WTC11 (cell line): ENCODE measurements around the gene DNASE2B. TPM values are rescaled to one million over a fixed set of nuclear protein-coding genes. Genes with fewer than 3 reads are reported as not detected.

Experiments
- ATAC-seq: fragments of 200-7000 bp; cut with Tn5 transposase; 2 replicates; pipeline ENCODE4 v1.10.0; 2021; ENCODE audit warnings: mild to moderate bottlenecking, moderate library complexity
- CTCF ChIA-PET: fragments of 300-600 bp; sonication (Branson Sonifier 250); formaldehyde crosslinking; loops from one replicate; lab custom pipeline; 2021; ENCODE audit warnings: antibody characterized with exemption; lab: Charles Lee
- POLR2A ChIA-PET: fragments of 350-600 bp; sonication (Branson Sonifier 250); formaldehyde crosslinking; loops from one replicate; lab custom pipeline; 2021; ENCODE audit warnings: antibody characterized with exemption; lab: Charles Lee
- DNase-seq: peaks from one replicate; pipeline ENCODE4 v3.0.0; 2021; ENCODE audit warnings: low spot score
- H3K27ac Mint-ChIP-seq: 2 replicates; pipeline ENCODE4 v1.8.0; 2021; ENCODE audit warnings: mixed read lengths
- H3K27me3 Mint-ChIP-seq: 2 replicates; pipeline ENCODE4 v1.8.0; 2021; ENCODE audit warnings: low read depth, mild to moderate bottlenecking, moderate library complexity, mixed read lengths
- H3K36me3 Mint-ChIP-seq: 2 replicates; pipeline ENCODE4 v1.8.0; 2021; ENCODE audit warnings: mixed read lengths
- H3K4me1 Mint-ChIP-seq: 2 replicates; pipeline ENCODE4 v1.8.0; 2022; ENCODE audit warnings: mixed read lengths
- H3K4me3 Mint-ChIP-seq: 2 replicates; pipeline ENCODE4 v1.8.0; 2021; ENCODE audit warnings: mild to moderate bottlenecking, moderate library complexity, mixed read lengths
- H3K9me3 Mint-ChIP-seq: 2 replicates; pipeline ENCODE4 v1.8.0; 2021; ENCODE audit warnings: mixed read lengths
- CREM ChIP-seq: sonication (generic); formaldehyde crosslinking; IDR thresholded peaks from 2 replicates; pipeline ENCODE4 v1.8.1; 2022; ENCODE audit warnings: mild to moderate bottlenecking, missing genetic modification reagents, moderate library complexity
- E2F1 ChIP-seq: sonication (generic); formaldehyde crosslinking; IDR thresholded peaks from 2 replicates; pipeline ENCODE4 v1.8.0; 2022; ENCODE audit warnings: mild to moderate bottlenecking, missing genetic modification reagents
- EMX1 ChIP-seq: fragments of 250-450 bp; sonication (Bioruptor Pico); IDR thresholded peaks from 2 replicates; pipeline ENCODE4 v1.8.0; 2021; ENCODE audit warnings: mild to moderate bottlenecking
- ERG ChIP-seq: fragments of 250-450 bp; sonication (Bioruptor Pico); IDR thresholded peaks from 2 replicates; pipeline ENCODE4 v1.8.0; 2021; ENCODE audit warnings: mild to moderate bottlenecking
- FOXP1 ChIP-seq: sonication (generic); formaldehyde crosslinking; IDR thresholded peaks from 2 replicates; pipeline ENCODE4 v1.8.0; 2022; ENCODE audit warnings: missing genetic modification reagents, mild to moderate bottlenecking, moderate library complexity, borderline replicate concordance
- GABPB1 ChIP-seq: sonication (generic); formaldehyde crosslinking; IDR thresholded peaks from 2 replicates; pipeline ENCODE4 v1.8.1; 2023; ENCODE audit warnings: mild to moderate bottlenecking, missing genetic modification reagents
- GTF2I ChIP-seq: fragments of 250-450 bp; sonication (Bioruptor Pico); conservative IDR thresholded peaks from 2 replicates; pipeline ENCODE4 v1.4.0; 2021; ENCODE audit warnings: mild to moderate bottlenecking
- MXD4 ChIP-seq: fragments of 250-450 bp; sonication (Bioruptor Pico); IDR thresholded peaks from 2 replicates; pipeline ENCODE4 v1.8.0; 2021; ENCODE audit warnings: mild to moderate bottlenecking, moderate library complexity, borderline replicate concordance
- OVOL2 ChIP-seq: fragments of 250-450 bp; sonication (Bioruptor Pico); IDR thresholded peaks from 2 replicates; pipeline ENCODE4 v1.9.0; 2021; ENCODE audit warnings: mild to moderate bottlenecking, borderline replicate concordance
- PRDM15 ChIP-seq: sonication (generic); formaldehyde crosslinking; IDR thresholded peaks from 2 replicates; pipeline ENCODE4 v1.8.0; 2022; ENCODE audit warnings: missing genetic modification reagents
- SP1 ChIP-seq: sonication (generic); formaldehyde crosslinking; conservative IDR thresholded peaks from 2 replicates; pipeline ENCODE4 v1.8.1; 2022; ENCODE audit warnings: missing genetic modification reagents
- STAT6 ChIP-seq: sonication (generic); formaldehyde crosslinking; conservative IDR thresholded peaks from 2 replicates; pipeline ENCODE4 v1.8.1; 2023; ENCODE audit warnings: mild to moderate bottlenecking, low read depth, missing genetic modification reagents, moderate library complexity
- USF1 ChIP-seq: sonication (generic); formaldehyde crosslinking; IDR thresholded peaks from 2 replicates; pipeline ENCODE4 v1.8.0; 2022; ENCODE audit warnings: mild to moderate bottlenecking, missing genetic modification reagents
- ZBTB21 ChIP-seq: sonication (generic); formaldehyde crosslinking; IDR thresholded peaks from 2 replicates; pipeline ENCODE4 v1.8.1; 2023; ENCODE audit warnings: mild to moderate bottlenecking, missing genetic modification reagents, borderline replicate concordance
- ZMAT4 ChIP-seq: fragments of 250-450 bp; sonication (Bioruptor Pico); IDR thresholded peaks from 2 replicates; pipeline ENCODE4 v1.9.0; 2021; ENCODE audit warnings: mild to moderate bottlenecking
- ZNF219 ChIP-seq: sonication (generic); formaldehyde crosslinking; IDR thresholded peaks from 2 replicates; pipeline ENCODE4 v1.8.0; 2023; ENCODE audit warnings: missing genetic modification reagents, mild to moderate bottlenecking, borderline replicate concordance
- ZNF263 ChIP-seq: sonication (generic); formaldehyde crosslinking; IDR thresholded peaks from 2 replicates; pipeline ENCODE4 v1.8.1; 2022; ENCODE audit warnings: low read depth, mild to moderate bottlenecking, moderate library complexity, missing genetic modification reagents
- ZNF423 ChIP-seq: fragments of 250-450 bp; sonication (Bioruptor Pico); IDR thresholded peaks from 2 replicates; pipeline ENCODE4 v2.1.2; 2022; ENCODE audit warnings: mild to moderate bottlenecking, moderate library complexity
- total RNA-seq: library from RNA; stranded (reverse); gene quantifications from 3 replicates; pipeline ENCODE4 v1.2.3, GENCODE V29; 2021

The DNASE2B gene
- total RNA-seq, 1 experiment from 2014 or later, result 0.15 TPM

- TF ChIP-seq ZMAT4 (no peak), ERG (CRISPR knock-in tag) (no peak), CREM (no peak), PRDM15 (CRISPR knock-in tag) (no peak), FOXP1 (CRISPR knock-in tag) (no peak), GABPB1 (CRISPR knock-in tag) (no peak), GTF2I (no peak), ZNF263 (CRISPR knock-in tag) (no peak), SP1 (CRISPR knock-in tag) (no peak), OVOL2 (CRISPR knock-in tag) (no peak), ZNF219 (CRISPR knock-in tag) (no peak), STAT6 (CRISPR knock-in tag) (no peak), EMX1 (CRISPR knock-in tag) (no peak), ZBTB21 (CRISPR knock-in tag) (no peak), USF1 (CRISPR knock-in tag) (no peak), ZNF423 (no peak), MXD4 (CRISPR knock-in tag) (no peak), E2F1 (CRISPR knock-in tag) (no peak)
- DNase-seq (no peak), ATAC-seq (no peak)
- ChIA-PET POLR2A (interaction anchor here (0.6 kb wide), 1 partner anchor 17 kb away, joined by 3 read pairs; no protein-coding TSS in a partner anchor), CTCF (no interaction called here)
- Mint-ChIP-seq H3K9me3 (no peaks in the 10 kb centered on the region), H3K4me1 (no peaks in the 10 kb centered on the region), H3K27ac (no peak overlapping the region), H3K36me3 (no peaks in the 10 kb centered on the region), H3K27me3 (no peaks in the 10 kb centered on the region), H3K4me3 (no peak overlapping the region)
Observed at GRCh38 chr1:84403347-84403746, 5.1 kb downstream of the DNASE2B start.
